Measurements from ENCODE around the gene RARB.

The RARB gene

DNA sequence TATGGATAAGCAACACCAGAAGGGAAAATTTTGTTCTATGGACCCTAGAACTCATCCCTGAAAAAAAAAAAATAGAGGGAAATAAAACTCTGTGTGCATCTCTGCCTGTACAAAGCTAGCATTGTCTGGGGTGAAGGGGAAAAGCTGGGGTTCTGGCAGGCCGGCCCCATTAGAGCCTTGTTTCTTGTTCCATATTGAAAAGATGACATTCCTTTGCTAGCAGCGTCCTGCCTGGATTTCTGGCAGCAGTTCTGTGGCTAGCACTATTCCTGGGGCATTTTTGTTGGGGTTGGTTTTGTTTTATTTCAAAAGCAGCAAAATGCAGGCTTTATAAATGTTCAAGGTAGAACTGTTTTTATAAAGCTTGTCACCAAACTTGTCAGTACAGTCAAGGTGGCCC, 45.2 kb downstream of the RARB start:
- DNase-seq: no peak

DNA sequence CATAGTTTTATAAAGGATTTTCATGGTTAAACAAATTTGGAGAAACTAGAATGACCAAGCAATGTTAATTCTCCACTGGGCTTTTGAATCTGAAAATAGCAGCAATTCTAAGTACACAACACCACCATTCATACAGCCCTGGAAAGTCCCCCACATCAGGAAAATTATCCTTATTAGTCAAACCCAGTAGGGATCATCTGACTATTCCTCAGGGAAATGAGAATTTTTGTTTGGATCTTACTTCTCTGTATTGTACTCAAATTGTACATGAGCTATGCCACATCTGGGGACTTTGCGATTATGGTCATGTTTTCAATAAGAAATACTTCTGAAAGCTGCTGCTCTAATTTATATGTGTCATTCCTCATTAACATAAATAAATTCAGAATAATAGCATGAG, 46.0 kb downstream of the RARB start:
- DNase-seq: no peak

DNA sequence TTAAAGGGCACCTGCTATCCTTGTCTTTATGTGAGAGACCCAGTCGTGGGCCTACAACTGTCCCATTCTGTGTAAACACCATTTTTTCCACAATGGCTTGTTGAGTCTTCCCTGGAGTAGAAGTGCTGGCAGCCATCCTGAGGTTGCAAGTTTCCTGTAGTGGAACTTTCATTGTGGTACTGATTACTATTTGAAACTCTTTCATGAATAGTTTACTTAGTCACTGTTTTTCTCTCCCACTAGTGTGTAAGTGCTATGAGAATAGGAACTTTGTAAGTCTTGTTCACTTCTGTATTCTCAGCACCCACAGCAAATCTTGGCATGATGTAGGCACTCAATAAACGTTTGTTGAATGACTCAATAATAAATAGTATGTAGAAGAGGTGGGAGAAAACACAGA, 48.6 kb downstream of the RARB start:
- DNase-seq: no peak

DNA sequence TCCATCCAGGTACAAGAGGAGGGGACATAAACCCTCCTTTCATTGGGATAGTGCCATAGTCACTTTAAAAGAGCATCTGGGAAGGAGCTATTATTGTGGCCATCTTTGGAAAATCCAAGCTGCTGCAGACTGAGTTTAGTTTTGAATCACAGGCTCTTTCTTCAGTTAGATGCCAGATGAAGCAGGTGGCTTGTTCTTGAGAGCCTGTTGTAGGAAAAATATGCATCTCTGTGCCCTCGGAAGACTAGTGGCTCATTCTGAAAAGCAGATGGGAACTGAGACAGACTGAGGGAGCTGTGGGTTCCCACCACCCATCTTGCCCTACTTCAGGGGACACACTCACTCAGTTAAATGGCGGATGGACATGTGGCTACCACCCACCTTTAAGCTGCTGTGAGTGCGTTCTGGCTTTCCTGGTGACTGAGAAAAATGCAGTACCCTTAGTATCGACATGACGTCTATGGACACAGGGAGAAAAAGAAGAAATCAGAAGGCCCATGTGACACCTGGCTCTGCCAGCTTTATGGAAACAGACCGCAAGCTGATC, 50.2 kb downstream of the RARB start:
- no peak for DNase-seq

DNA sequence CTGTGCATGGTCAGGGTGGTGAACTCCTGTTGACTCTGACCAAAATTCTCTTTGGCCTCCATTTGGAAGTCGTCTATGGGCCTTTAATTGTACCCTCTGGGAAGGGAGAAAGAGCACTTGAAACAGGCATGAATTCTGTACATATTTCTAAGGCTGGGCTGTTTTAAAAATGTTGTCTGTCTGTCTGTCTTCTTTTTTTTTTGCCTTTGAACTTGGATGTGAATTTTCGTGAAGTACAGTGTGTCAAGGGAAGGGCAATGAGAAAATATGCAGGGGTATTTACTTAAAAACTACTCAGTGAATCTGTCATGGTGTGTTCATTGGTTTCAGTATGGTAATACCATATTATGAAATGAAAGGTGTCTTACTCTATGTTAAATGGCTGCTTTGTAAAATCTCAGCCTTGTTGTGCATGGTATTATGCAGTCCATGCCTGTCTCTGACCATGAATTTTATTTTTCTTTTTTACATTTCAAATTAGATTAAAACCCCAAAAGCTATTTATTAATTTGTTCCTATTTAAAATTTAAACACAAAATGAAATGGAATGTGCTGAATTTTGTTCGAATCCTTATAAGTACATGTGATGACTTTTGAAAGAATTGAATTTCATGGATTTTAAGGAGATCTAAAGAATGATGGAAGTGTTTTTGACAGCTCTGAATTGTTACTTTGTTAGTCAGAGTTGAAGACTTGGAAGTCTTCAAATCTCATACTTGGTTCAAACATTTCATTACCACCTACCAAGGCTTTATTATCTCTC, 51.1 kb downstream of the RARB start:
- DNase-seq: no peak

DNA sequence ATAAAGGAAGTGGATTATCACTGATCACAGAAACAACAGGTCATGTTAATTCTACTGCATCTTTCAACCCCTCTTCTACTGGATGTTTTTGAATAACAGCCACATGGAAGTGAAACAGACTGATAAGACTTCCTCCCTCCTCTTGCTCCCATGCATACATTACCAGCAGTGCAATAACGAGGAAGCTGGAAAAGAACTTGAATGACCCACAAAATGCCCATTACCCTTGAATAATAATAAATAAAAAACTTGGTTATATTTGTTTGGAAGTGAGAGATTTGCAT, 51.6 kb downstream of the RARB start:
- DNase-seq: no peak

DNA sequence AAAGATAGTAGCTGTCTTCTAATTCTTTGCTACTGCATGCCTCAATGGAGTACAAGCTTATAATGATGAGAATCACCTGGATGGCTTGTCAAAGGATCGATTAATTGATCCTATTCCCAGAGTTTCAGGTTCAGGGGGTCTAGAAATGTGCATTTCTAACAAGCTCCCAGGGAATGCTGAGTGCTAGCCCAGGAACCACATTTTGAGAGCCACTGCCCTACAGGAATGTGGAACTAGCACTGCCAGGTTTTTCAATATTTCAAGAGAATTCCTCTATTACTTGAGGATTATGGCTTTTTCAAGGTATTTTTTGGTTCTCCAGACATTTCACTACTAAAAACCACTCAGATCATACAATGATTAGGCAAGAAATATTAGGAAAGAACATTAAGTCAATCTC, 52.7 kb downstream of the RARB start:
- DNase-seq: no peak

DNA sequence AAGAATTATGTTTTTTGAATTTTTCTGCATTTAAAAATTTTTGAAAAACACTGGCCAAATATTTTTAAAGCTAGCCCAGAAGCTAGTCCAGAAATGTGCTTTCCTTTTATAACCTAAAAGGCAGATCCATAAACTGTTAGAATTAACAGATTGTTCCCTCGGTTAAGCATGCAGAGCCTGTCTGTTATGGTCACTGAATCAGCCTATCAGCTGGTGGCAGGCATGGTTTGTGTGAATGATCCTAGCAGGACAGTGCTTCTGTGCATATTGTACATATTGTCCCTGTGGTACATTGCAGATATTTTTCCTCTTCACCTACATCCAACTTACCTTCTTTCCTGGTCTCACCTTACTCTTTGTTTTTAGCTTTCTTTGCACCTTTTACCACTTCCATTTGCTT, 53.3 kb downstream of the RARB start:
- DNase-seq: no peak

DNA sequence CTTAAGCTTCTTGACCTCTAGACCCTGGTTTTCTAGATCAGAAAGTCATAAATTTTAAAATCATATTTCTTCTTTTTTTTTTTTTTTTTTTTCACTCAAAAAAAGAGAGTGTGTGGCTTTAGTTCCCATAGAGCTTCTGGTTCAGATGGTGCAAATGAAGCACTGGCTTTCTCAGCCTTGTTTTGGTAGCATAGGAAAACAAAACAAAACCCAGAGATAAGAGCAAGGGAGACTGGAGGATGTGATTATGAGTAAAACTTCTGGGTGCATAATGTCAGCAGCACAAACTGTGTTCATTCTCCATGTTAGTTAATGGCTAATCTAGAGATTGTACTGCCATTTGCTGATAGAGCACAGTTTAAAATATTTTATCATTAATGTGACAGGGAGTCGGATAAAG, 55.4 kb downstream of the RARB start:
- no peak for DNase-seq

DNA sequence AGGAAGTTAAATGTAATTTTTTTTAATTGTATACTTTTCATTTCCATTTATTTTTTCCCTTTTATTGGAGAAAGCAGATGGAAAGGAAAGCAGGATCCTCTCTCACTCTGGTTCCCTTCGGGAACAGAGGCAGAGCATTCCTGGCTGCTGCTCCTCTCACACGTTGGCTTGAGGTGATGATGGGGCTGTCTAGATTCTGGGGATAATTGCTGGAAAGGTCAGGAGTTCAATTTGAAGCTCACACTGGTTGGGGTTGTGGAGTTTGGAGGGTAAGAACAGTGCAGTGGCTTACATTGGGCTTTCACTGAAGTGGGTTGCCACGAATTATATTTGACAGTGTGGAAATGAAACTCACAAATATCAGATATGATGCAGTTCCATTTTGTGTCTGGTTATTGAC, 57.6 kb downstream of the RARB start:
- DNase-seq: no peak

DNA sequence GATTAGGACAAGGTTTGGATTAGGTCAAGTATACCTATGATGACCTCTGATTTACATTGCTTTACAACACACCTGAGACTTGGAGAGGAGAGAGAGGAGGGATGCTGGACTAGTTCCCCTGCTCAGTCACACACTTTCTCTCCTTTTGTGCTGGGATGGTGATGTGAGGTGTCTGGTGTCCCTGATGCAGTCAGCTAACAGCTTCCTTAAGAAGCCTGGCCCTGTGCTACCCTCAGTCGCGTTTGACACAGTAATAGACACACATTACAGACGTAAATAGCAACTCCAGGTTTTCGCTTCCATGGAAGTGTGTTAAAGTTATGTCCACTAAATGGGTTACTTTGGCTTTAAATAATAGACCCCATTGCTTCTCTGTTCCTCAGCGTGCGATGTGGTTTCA, 58.9 kb downstream of the RARB start:
- DNase-seq: no peak

DNA sequence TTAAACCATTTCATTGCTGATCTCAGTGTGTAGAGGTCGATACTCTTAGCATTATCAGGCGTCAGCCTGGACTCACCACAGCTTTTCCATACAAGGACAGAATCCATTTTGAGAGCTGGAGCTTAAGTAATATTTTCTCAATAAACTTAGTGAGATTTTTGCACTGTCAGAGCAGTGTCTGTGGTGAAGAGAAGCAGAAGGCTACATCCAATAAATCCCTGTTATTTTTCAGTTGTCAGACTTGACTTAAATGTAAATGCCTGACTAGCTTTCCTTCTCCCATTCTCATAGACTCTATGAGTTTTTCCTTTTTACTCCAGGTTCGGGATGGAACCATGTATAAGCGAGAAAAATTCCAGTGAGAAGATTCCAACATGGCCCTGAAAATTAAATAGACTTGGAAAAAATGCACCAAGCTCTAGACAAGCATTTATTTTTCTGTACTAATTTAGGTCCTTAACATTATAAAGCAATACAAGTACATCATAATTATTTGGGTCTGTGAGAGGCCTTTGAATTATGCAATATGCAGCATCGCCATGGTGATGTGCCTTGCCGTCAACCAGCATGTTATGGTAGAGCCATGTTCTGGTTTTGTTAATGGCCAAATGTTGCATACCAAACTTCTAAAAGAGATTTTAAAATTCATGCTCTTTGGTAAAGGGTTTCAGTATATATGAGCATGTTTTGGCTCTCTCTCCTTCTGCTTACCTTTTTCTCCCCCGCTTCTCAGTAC, 62.0 kb downstream of the RARB start:
- DNase-seq: no peak

DNA sequence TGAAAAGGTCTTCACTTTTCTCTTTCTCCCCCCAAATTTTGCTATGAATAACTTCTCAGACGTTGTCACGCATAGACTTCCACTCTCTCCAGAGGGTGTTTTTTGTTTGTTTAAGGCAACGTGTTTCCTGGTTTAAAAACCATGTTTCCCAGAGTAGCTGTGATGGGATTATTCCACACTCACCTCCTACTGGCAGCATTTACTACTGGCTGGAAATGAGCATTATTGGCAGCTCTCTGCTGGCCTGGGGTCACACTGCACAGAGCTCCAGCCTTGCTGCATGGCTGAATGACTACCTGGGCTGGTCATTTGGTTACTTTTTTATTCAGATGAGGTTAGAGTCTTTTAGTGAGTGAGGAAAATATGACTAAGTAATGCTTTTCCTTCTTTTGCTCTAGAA, 65.2 kb downstream of the RARB start:
- DNase-seq: no peak

DNA sequence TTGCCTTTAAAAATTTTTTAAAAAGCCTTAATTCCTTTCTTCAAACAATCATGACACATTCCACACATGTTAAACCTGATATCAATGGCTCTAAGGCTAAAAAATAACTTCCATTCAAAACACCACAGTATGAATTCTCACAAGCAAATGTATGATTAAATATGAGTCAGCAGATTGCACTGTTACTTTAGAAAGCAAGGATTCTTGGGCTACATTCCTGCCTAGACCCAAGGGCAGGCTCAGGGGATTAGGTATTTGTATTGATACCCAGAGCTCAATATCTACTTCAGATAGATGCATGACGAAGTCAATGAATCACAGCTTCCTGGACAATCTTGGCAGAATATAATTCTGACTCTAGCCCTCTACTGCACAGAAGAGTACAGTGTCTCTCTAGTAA, 65.7 kb downstream of the RARB start:
- DNase-seq: no peak

DNA sequence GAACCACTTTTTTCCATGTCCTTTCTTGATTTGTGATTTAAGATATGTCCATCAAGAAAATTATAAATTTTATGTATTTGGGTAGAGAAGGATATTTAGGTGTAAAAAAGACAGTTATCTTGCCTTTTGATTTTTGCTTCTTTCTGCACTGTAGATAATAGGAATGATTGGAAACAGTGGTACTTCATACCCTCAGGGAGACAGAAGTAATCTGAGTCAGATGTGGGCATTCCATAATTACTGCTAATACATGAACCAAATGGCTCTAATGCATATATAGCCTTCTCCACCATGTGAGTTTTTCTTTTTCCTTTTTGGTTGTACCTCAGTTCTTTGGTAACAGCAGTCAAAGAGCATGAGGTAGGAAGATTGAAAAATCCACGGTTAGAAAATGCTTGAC, 67.2 kb downstream of the RARB start:
- no peak for DNase-seq

DNA sequence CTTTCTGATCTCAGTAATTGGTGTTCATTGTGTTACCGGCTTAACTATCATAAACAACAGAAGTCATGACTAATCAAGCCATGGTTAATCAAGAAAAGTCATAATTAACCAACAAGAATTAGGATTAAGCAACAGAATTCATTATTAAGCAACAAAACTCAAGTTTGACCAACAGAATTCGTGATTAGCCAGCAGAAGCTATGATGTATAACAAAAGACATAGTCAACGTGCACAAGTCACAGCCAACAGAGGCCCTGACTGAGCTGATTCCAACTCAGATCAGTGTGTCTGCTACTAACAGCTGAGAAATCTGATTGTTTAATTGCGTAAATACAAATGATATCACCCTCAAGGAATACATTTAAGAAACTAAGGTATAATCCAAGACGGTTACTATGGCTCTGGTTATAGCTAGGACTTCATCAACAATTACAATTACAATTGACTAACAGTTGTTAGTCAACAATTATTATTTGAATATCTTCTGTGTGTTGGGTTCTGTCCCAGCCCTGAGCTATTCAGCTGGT, 67.7 kb downstream of the RARB start:
- DNase-seq: no peak

DNA sequence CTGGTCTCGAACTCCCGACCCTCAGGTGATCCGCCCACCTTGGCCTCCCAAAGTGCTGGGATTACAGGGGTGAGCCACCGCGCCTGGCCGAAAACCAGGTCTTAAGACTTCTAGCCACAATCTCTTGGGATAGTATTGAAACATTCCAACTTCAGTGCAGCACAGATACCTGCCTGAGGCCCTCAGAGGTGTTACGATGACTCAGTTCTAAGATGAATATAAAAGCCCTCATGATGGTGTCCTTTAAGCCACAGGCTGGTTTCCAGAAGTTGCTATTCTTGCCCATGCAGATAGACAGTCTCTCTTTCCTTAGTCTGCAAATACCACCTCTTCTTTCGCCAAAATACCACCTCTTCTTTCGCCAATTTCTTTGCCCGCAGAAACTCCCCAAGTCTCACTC, 69.0 kb downstream of the RARB start:
- DNase-seq: no peak

DNA sequence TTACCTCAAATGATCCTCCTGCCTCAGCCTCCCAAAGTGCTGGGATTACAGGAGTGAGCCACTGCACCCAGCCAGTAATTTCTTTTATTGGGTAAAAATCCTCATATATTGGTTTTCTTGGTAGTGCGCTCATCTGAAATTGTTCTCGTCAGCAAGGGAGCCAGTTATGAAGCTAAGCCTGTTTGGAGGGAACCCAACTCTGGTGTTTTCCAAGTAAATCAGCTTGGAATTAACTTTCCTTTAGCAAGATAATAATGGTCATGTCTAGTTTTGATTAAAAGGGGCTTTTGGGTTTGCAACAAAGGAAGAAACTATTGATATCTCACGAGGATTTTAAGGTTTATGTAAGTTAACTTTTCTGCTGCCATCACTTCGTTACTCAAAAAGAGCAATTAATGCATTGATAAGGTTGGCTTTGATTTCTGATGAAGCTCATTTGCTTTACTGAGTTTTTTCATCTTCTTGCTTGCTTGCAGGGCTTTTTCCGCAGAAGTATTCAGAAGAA, 72.7 kb downstream of the RARB start:
- DNase-seq: no peak

DNA sequence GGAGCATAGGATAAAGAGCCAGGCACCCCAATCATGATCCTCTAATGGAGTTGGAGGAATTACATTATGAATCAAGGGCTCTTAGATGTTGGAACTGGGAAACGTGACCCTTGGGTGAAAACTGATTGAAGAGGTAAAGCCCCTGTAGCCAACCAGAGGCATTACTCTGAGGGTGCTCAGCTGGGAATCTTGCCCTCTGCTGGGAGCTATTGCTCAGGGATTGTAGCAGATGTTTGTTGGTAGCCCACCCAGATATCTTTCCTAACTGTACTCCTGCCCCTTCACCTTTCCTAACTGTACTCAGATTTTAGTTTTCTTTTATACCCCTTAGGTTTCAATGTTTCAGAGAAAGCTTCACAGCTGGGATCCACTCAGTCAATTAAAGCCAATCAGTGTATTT, 74.2 kb downstream of the RARB start:
- no peak for DNase-seq

DNA sequence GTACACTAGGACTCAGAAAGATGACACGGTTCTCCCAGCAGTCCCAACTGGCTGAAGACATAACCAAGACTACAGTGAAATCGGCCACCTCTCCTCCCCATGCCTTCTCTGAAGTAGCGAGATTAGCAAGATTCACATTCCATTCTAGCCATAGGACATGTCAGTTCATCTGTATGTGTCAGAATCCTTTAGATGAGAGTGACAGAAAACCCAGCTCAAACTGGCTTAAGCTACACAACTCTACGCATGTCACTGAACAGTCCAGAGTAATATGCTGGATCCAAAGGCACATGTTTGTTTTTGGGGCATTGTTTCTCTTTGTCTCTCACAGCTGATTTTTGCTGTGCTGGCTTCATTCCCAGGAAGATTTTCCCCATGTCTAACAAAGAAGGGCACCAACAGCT, 75.8 kb downstream of the RARB start:
- no peak for DNase-seq

DNA sequence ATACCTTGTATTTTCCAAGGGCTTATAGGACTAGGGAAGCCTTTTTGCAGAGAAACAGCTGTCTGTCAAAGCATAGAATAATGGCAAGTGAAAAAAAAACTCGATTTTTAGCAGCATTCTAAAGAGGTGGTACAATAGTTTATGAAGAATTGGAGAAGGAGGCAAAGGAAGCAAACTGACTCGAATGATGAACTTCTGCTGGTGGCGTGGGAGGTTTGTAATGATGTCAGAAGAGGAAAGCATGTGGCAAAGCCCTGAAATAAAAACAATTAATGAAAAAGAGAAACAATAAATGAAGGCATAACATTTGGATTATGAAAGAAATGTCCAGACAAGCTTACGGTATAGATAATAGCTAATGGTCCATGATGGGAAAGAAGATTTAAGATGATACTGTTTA, 77.5 kb downstream of the RARB start:
- DNase-seq: no peak

DNA sequence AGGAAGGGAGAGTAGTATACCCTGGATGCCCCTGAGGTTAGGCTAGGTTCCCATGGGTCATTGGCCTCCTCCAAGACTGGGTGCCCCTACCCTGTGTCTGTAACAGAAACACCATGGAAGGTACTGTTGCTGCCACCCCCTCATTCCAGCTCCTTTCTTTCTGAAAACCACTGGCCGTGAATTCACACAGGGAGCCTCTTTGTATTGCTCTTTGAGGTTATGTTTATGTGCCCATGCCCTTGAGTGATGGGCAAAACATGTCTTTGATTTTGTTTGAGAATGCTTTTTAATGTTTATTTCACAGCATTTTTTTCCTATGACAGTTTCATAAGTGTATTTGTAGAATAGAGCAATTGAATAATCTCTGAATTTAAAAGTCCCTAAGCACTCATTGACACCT, 79.7 kb downstream of the RARB start:
- no peak for DNase-seq

DNA sequence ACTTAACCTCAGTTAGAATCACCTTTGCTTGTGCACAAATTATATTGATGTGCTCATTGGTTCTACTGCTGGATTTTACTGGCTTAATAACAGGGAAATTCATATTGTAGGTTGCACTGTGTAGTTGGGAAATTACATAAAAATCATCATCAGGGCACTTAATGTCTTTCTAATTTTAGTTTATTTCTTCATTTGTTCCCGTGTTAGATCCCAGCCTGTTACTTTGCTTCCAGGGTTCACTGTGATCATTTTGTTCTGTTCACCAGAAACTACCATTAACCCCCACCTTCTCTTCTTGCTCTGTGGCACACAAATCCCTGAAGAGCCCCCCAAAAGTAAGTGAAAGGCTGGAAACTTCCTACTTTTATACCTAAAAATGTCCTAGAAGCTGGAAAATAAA, 80.4 kb downstream of the RARB start:
- no peak for DNase-seq

DNA sequence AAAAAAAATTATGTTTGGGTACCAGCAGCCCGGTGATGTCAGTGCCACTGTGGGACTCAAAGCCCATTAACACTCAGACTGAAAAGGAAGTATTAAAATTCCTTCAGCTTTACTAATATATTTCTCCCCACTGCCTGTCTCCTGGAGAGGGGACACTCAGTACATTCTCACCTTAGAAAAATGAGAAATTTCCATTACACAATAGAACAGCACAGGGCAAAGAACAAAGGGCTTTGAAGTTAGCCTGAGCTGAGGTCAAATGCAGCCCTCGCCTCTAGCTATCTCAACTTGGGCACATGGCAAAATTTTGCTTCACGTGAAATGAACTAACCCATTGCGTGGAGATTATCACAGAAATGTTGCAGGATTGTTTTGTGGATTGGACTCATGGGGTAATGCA, 80.8 kb downstream of the RARB start:
- no peak for DNase-seq
